Progenitor cell of endocrine pancreas (in vitro differentiated cells): Measurements from ENCODE around the gene CCDC102A. TPM values are rescaled to one million over a fixed set of nuclear protein-coding genes. Genes with fewer than 3 reads are reported as not detected.

Experiments
- DNase-seq: peaks from one replicate; pipeline ENCODE4 v3.0.0; 2021; ENCODE audit warnings: low spot score; ENCODE audit not compliant: unreplicated experiment
- H3K27ac Mint-ChIP-seq: 2 replicates; pipeline ENCODE4 v1.8.0; 2021; ENCODE audit warnings: mild to moderate bottlenecking, moderate library complexity, mixed read lengths
- H3K27me3 Mint-ChIP-seq: 2 replicates; pipeline ENCODE4 v1.8.0; 2021; ENCODE audit warnings: mixed read lengths
- H3K36me3 Mint-ChIP-seq: 2 replicates; pipeline ENCODE4 v1.8.0; 2022; ENCODE audit warnings: mixed read lengths; ENCODE audit not compliant: insufficient read depth
- H3K4me1 Mint-ChIP-seq: 2 replicates; pipeline ENCODE4 v1.8.0; 2021; ENCODE audit warnings: low read depth, mixed read lengths
- H3K4me3 Mint-ChIP-seq: 2 replicates; pipeline ENCODE4 v1.8.0; 2021; ENCODE audit warnings: low read depth, mild to moderate bottlenecking, moderate library complexity, mixed read lengths
- H3K9me3 Mint-ChIP-seq: 2 replicates; pipeline ENCODE4 v1.8.0; 2021; ENCODE audit warnings: low read depth, mixed read lengths
- CTCF ChIP-seq: fragments of 200-600 bp; sonication (generic); IDR thresholded peaks from one replicate; pipeline ENCODE4 v1.5.0; 2021; ENCODE audit warnings: antibody characterized with exemption, mild to moderate bottlenecking; ENCODE audit not compliant: unreplicated experiment
- total RNA-seq: library from RNA; stranded (reverse); gene quantifications from 2 replicates; pipeline ENCODE4 v1.2.1, GENCODE V29; 2021

The CCDC102A gene
- total RNA-seq, 1 donor from 2014 or later: 15.6 TPM

GRCh38 chr16:57486858-57487834 lies 49.2 kb downstream of the CCDC102A start:
- peaks cover 6% of the 10 kb centered on the region for H3K27me3 Mint-ChIP-seq
- H3K9me3 Mint-ChIP-seq: no peaks in the 10 kb centered on the region
- no peaks in the 10 kb centered on the region for H3K36me3 Mint-ChIP-seq
- no peak for TF ChIP-seq CTCF
- DNase-seq: no peak
- H3K27ac Mint-ChIP-seq: peak overlapping the region; percentile 30
- H3K4me1 Mint-ChIP-seq: peaks cover 21% of the 10 kb centered on the region
- H3K4me3 Mint-ChIP-seq: peak overlapping the region; percentile 71

GRCh38 chr16:57485916-57486857 lies 50.2 kb downstream of the CCDC102A start, which contains the start of gene DOK4:
DOK4 (minus strand) TSS chr16:57486493; CDS start chr16:57479507, 6,986 bp downstream.
- TF ChIP-seq CTCF: no peak
- DNase-seq: peak; percentile 75
- Mint-ChIP-seq H3K4me1 (peaks cover 21% of the 10 kb centered on the region), H3K9me3 (no peaks in the 10 kb centered on the region), H3K27me3 (peaks cover 6% of the 10 kb centered on the region), H3K36me3 (no peaks in the 10 kb centered on the region), H3K27ac (peak within 1 kb of the TSS; percentile 69), H3K4me3 (peak within 1 kb of the TSS; percentile 91)

- Mint-ChIP-seq H3K9me3 (no peaks in the 10 kb centered on the region), H3K4me3 (peak overlapping the region; percentile 91), H3K27me3 (peaks cover 6% of the 10 kb centered on the region), H3K27ac (peak overlapping the region; percentile 69), H3K4me1 (peaks cover 25% of the 10 kb centered on the region), H3K36me3 (no peaks in the 10 kb centered on the region)
- DNase-seq: no peak
- no peak for TF ChIP-seq CTCF
These were observed 51.1 kb downstream of the CCDC102A start for GRCh38 chr16:57485091-57485915.

GRCh38 chr16:57484515-57485005 lies 51.8 kb downstream of the CCDC102A start:
- Mint-ChIP-seq H3K36me3 (no peaks in the 10 kb centered on the region), H3K27ac (no peak overlapping the region), H3K4me3 (peak overlapping the region; percentile 91), H3K4me1 (peaks cover 30% of the 10 kb centered on the region), H3K9me3 (no peaks in the 10 kb centered on the region), H3K27me3 (peaks cover 6% of the 10 kb centered on the region)
- DNase-seq: no peak
- TF ChIP-seq CTCF: no peak
